SW 1271 (cell line): ENCODE results near the gene NDOR1.

ENCODE experiments used
- DNase-seq, 2 experiments: peaks; one replicate each; lab custom pipeline; 2025; lab: John Stamatoyannopoulos, UW

Gene NDOR1

GRCh38 chr9:137198902-137199283 lies 6.6 kb upstream of the NDOR1 start:
- no peak for DNase-seq

GRCh38 chr9:137199411-137200121 lies 5.9 kb upstream of the NDOR1 start:
- DNase-seq, result no peak

- peak; percentile 99 for DNase-seq
These were observed 4.9 kb upstream of the NDOR1 start, which contains the start of gene TPRN for GRCh38 chr9:137200311-137201204. TSS of gene TPRN (minus strand) at chr9:137200741. CDS start at chr9:137200711, 30 bp downstream.

GRCh38 chr9:137201205-137201868 lies 4.2 kb upstream of the NDOR1 start:
- DNase-seq, result no peak

- DNase-seq, result no peak
These were observed 2.5 kb upstream of the NDOR1 start for GRCh38 chr9:137202966-137203365.

GRCh38 chr9:137204731-137205125 lies 772 bp upstream of the NDOR1 start:
- no peak for DNase-seq

- DNase-seq, result no peak
These were observed 1.1 kb downstream of the NDOR1 start for GRCh38 chr9:137206602-137207001.

- DNase-seq, result no peak
These were observed 6.0 kb downstream of the NDOR1 start for GRCh38 chr9:137211532-137211931.

- DNase-seq, result no peak
These were observed 7.0 kb downstream of the NDOR1 start for GRCh38 chr9:137212520-137212919.

GRCh38 chr9:137213160-137214060 lies 7.9 kb downstream of the NDOR1 start:
- no peak for DNase-seq

- no peak for DNase-seq
These were observed 9.1 kb downstream of the NDOR1 start for GRCh38 chr9:137214620-137215019.

GRCh38 chr9:137215196-137215986 lies 9.9 kb downstream of the NDOR1 start:
- no peak for DNase-seq

GRCh38 chr9:137216188-137216965 lies 10.9 kb downstream of the NDOR1 start:
- no peak for DNase-seq

GRCh38 chr9:137217276-137218211 lies 12.0 kb downstream of the NDOR1 start:
- peak; percentile 85 to 89 for DNase-seq

GRCh38 chr9:137218212-137218753 lies 12.8 kb downstream of the NDOR1 start:
- DNase-seq, result no peak

GRCh38 chr9:137218754-137219271 lies 13.3 kb downstream of the NDOR1 start:
- DNase-seq, result peak; percentile 59 to 82

- no peak for DNase-seq
These were observed 14.3 kb downstream of the NDOR1 start for GRCh38 chr9:137219757-137220316.
